GM12873 (cell line): ENCODE data around the gene N4BP2L1.

Source experiments
- TF ChIP-seq, protein P1 (sequence below): IDR thresholded peaks from 2 replicates; pipeline ENCODE4 v1.5.1; 2012; ENCODE audit warnings: low read depth, mild to moderate bottlenecking, moderate library complexity, low read length, control low read depth; ENCODE audit not compliant: insufficient read depth; ENCODE audit errors: missing control alignments

Gene N4BP2L1

DNA sequence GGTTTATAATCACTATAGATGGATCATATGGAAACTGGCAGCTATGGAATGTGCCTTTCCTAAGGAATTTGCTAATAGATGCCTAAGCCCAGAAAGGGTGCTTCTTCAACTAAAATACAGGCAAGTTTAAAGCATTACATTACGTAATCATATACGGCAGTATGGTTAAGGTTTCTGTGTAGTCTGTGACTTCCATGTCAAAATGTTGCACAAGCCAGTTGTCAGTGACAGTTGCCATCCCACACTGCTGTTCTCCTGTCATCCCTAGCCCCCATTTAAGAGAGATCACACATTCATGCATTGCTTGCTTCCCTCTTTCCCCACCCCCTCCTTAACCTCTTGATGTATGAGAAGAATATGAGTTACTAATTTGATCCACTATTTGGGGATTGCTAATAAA, 65.4 kb downstream of the N4BP2L1 start:
- TF ChIP-seq, protein P1, sequence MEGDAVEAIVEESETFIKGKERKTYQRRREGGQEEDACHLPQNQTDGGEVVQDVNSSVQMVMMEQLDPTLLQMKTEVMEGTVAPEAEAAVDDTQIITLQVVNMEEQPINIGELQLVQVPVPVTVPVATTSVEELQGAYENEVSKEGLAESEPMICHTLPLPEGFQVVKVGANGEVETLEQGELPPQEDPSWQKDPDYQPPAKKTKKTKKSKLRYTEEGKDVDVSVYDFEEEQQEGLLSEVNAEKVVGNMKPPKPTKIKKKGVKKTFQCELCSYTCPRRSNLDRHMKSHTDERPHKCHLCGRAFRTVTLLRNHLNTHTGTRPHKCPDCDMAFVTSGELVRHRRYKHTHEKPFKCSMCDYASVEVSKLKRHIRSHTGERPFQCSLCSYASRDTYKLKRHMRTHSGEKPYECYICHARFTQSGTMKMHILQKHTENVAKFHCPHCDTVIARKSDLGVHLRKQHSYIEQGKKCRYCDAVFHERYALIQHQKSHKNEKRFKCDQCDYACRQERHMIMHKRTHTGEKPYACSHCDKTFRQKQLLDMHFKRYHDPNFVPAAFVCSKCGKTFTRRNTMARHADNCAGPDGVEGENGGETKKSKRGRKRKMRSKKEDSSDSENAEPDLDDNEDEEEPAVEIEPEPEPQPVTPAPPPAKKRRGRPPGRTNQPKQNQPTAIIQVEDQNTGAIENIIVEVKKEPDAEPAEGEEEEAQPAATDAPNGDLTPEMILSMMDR: no peak

DNA sequence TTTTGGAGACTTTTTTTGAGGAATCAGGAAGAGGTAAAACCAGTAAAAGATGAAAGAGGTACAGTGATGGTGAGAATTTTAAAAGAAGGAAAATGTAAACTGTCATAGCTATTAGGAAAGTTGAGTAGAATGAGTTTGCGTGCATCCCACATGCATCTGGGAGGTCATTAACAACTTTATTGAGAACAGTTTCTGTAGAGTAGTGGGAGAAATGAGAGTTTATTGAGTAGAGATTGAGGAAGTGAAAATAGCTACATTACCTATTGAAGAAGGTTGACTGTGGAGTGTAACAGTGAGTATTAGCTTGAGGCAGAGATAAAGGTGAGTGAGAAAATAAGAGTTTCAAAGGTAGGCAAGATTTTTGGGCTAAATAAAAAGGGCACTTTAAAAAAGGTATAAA, 73.9 kb downstream of the N4BP2L1 start:
- TF ChIP-seq, protein P1: no peak
